Stimulated activated CD8-positive, alpha-beta memory T cell treated with anti-CD3 and anti-CD28 coated beads, Interleukin-4, amount 100 ng/mL, for 24 hours (primary cell): Measurements from ENCODE around the gene OTX1.
A peak's percentile ranks its signal among the peaks of the same experiment; 100 is the strongest.
"Not testable (repeated sequence)": the region's sequence is repeated elsewhere in the genome, so short reads cannot be mapped to it uniquely, and the experiment has no call there.

Experiments
- DNase-seq: peaks from one replicate; pipeline ENCODE4 v3.0.0-alpha.2; 2020; ENCODE audit warnings: low read depth

The OTX1 gene

GRCh38 chr2:63050334-63051041 is at the start of gene OTX1:
Gene OTX1, plus strand, starts transcription at chr2:63050830. Its CDS starts 2,161 bp downstream, at chr2:63052991.
- DNase-seq, result peak; percentile 50

DNA sequence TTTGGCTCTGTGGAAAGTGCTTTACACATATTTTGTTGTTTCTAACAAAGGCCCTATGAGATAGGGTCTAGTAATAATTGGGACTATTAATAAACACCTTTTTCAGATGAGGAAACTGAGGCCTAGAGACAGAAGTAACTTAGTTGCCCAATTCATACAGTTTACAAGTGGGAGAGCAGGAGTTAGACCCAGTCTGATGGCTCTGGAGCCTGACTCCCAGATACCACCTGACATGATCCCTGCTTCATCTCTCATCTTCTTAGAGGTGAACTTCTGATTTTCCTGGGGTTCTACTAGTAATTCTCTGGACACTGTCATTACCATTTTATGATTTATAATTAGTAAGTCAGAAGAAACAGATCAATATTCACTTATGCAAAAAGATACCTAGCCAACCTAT is 49.1 kb upstream of the OTX1 start:
- DNase-seq, result no peak

- no peak for DNase-seq
These were observed 47.3 kb upstream of the OTX1 start for GRCh38 chr2:63003351-63003750.

- DNase-seq, result no peak
These were observed 42.7 kb upstream of the OTX1 start for GRCh38 chr2:63007813-63008458.

- no peak for DNase-seq
These were observed 41.8 kb upstream of the OTX1 start for GRCh38 chr2:63008838-63009237.

DNA sequence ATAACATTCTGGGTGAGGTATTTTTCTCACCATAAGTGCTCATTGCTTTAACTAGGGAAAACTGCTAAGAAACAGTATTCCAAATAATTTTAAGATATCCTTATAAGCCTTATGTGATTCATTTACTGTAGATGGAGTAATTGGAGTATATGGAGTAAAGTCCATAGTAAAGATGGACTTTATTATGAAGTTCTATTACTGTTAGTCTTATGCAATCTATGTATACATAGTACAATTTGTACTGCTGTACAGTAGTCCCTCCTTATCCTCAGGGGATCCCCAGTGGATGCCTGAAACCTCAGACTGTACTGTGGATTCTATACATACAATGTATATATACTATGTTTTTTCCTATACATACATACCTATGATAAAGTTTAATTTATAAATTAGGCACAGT is 41.1 kb upstream of the OTX1 start:
- DNase-seq, result no peak

DNA sequence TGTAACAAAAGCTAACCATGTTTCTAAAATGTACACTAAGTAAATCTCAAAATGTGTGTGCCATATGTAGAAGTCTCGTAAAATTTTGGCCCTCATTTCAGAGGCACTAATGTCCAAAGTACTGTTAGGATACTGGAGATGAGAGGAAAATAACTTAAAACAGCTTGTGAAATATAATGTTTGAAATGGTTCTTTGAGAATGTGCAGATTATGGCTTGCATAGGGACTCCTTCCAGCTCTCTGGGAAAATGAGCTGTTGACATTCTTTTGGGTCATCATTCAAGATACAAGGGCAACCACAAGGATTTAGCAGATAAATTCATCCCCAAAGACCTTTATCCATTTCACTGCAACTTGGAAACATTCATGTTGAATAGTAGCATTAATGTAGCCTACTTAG is 38.1 kb upstream of the OTX1 start:
- DNase-seq, result no peak

GRCh38 chr2:63013438-63013837 is 37.2 kb upstream of the OTX1 start:
- no peak for DNase-seq

DNA sequence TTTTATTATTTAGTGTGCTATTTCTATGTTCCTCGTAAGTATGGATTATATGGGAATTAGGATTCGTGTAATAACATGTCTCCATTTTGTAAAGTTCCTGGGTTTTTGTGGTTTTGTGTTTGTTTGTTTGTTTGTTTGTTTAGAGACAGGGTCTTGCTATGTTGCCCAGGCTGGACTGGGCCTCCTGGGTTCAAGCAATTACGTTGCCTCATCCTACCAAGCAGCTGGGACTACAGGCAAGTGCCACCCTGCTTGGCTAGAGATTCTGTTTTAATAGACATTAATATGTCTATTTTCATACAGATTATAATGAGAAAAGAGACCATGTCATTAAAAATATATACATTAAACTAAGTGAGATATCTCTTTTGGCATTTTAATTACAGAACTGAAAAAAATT is 35.2 kb upstream of the OTX1 start:
- DNase-seq, result no peak

DNA sequence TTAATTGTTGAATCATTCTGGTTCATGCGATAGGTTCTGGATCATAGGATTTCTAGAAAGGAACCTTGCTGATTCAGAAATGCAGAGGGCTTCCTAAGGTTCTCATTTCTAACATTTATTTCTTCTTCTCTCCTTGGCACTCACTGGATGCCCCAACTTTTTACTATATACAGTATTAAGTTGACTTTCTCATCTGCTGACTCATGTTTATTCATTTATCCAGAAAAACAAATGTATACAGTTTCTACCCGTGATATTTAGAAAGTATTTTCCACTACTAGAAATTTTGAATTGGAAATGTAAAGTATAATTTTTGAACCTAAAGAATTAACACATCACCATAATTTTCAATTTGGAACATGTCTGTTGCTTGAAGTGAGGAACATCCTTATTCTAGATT is 32.2 kb upstream of the OTX1 start:
- DNase-seq, result no peak

DNA sequence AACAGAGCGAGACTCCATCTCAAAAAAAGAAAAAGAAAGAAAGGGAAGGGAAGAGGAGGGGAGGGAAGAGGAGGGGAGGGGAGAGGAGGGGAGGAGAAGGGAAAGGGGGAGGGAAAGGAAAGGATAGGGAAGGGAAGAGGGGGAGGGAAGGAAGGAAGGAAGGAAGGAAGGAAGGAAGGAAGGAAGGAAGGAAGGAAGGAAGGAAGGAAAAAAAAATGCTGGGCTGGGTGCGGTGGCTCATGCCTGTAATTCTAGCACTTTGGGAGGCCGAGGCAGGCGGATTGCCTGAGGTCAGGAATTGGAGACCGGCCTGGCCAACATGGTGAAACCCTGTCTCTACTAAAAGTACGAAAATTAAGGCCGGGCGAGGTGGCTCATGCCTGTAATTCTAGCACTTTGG is 30.9 kb upstream of the OTX1 start:
- not testable (repeated sequence) for DNase-seq

GRCh38 chr2:63023444-63023843 is 27.2 kb upstream of the OTX1 start:
- no peak for DNase-seq

- DNase-seq, result no peak
These were observed 23.4 kb upstream of the OTX1 start for GRCh38 chr2:63027220-63027619.

- DNase-seq, result no peak
These were observed 21.6 kb upstream of the OTX1 start for GRCh38 chr2:63029058-63029457.

GRCh38 chr2:63034526-63034925 is 16.1 kb upstream of the OTX1 start:
- DNase-seq, result no peak

DNA sequence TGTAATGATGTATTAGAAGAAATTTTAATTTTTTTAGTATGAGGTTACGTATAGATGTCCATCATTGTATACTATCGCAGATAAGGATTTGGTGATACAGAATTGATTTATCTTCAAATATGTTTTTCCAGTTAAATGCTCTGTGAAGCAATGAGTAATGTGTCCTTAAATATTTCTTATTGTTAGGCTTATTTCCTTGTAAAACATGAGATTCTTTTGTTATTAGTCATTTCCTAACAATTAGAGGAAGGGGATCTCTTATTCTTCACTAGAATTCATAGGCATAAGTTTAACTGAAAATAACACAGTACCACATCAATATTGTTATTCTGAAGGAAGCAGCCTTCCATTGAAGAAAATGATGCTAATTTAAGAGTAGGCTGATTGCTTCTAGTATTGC is 15.5 kb upstream of the OTX1 start:
- no peak for DNase-seq

DNA sequence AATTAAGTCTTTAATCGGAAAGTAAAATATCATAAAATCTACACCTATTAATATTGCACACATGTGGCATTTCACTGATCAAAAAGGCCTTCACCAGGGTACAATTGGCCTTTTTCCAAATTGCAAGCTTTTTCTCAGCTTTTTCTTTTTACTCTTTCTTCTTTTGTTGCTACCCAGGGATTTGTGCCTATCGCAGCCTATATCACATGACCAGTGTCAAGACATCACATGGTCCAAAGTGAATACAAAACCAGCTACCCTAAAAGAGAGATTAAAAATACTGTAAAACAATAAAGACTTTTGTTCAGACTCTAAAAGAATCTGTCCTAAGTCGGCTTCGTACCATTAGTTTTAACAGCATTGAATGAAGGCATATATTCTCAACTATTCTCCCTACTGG is 15.0 kb upstream of the OTX1 start:
- no peak for DNase-seq

DNA sequence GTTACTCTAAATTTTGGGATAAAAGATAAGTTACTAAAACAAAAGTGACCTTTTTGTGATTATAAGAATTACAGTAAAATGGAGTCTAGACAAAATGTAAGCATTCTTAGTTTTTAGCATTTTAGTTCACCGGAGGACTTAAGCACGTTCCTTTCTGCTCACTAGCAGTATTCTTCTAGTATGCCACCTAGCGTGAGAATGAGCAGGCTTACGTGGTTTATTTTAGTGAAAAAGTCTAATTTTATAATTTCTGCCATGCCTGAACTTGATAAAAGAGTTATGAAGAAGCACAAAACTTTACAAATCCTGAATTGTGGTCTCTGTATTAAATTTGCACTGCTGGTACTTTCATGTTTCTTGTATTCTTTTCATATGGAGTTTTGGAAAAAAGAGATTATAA is 12.6 kb upstream of the OTX1 start:
- DNase-seq, result no peak

DNA sequence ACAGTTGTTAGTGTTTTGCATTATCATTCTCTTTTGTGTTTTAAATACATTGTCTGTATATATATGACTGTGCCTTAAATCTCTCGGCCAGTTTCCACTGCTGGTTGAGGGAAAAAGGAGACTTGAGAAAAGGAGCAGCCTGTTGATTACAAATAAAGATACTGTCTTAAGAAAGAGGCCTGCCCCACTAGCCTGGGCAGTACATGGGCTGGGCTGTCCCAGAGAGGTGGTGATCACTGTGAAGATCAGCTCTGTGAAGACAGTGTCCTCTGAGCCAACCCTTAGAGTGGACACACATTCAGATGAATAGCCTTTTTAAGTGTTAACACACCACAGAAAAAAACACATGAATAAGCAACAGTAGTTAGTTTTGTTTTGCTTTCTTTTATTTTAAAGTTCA is 10.0 kb upstream of the OTX1 start:
- DNase-seq, result no peak

DNA sequence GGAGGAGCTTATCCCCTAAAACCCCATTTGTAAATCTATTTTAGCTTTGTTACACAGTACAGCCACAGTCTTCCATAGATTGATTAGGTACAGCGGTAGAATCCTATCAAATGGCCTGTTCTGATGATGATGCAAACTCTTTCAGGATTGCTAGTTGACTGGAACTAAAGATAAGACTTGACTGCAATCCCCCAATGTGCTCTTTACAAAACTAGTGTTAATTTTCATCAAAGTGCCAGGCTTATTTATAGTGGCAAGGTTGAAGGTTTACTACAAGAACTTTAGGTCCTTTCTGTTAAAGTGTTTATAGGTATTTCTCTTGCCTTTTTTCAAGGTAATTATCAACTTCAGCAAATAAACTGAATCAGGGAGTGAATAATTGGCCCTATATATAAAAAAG is 9.0 kb upstream of the OTX1 start:
- no peak for DNase-seq

DNA sequence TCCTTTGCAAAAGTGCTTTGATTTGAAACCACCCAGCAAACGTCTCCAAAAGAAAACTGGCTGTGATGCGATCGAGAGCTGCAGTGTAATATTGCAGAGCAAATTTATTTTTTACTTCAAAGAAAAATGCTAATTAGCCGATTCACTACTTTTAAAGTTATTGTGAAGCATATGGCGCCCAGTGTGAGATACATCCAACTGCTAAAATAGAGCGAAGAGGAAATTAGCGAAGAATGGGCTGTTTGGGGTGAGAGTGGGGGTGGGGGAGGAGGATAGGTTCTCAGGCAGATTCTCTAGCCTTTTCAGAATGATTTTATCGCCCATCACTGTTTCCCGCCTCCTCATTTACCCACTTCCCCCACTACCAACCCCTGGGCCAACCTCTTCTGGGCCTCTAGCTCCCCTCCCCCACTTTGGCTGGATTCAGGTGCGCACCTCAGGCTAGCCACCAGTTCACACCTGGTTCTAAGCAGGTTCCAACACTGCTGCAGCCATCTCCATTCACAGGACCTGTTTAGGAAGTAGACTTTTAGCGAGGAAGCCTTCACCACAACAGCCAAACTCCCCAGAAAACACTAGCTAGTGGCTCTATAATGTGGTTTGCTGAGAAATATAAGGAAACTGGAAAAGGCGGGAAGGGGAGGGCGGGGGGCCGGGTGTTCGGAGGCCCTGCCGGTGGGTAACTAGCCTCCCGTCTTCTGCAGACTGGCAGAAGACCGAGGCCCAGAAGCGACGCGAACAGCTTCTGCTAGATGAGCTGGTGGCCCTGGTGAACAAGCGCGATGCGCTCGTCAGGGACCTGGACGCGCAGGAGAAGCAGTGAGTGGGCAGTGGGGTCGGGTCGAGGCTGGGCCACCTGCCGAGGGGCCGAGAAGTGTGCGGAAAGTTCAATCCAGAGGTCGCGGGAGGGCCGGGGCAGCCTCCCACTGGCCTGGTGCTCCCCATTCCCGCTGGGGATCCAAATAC is 6.0 kb upstream of the OTX1 start:
- DNase-seq, result no peak

DNA sequence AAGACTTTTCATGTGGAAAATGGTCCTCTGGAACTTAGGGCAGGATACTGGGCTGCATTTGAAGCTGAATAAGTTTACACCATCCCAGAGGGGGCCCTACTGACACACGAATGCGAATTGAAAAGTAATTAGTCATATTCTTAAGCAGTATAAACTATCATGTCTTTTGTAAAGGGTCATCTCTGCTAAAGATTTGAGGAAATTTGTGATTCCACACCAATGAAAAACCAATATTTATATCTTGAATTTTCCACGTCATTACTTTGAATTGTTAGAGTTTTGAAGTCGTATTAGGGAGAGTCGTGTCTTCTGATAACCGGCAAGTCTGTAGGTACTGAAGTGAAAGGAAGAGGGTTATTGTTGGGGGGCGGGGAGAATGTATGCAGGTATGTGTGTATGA is 4.1 kb upstream of the OTX1 start:
- DNase-seq, result no peak

DNA sequence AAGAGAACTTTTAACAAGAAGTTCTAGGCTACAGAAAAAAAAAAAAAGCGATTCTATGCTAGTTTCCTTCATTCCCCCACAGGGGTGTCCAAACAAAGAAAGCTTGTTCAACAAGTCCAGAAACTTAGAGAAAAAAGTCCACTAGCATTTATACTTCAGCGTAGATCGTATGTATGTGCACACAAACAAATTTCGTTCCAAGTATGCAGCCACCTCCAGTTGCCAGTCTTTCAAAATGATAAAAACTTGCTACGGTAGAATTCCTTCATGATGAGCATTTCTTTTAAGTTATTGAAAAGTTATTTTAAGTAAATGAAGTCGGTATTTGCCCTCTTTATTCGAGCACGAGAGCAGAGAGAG is 3.7 kb upstream of the OTX1 start:
- no peak for DNase-seq
